GM10248 (cell line): Measurements from ENCODE around the gene AP3B1.
"Not testable (repeated sequence)": the region's sequence is repeated elsewhere in the genome, so short reads cannot be mapped to it uniquely, and the experiment has no call there.

ENCODE experiments used
- CTCF ChIA-PET: fragments of 300-600 bp; sonication (Branson Sonifier 250); formaldehyde crosslinking; extraction: SDS; loops from one replicate; lab custom pipeline; 2021; ENCODE audit warnings: antibody characterized with exemption; lab: Yijun Ruan, JAX
- POLR2A ChIA-PET: fragments of 350-650 bp; sonication (Branson Sonifier 250); formaldehyde crosslinking; extraction: SDS; loops from one replicate; lab custom pipeline; 2020; ENCODE audit warnings: antibody characterized with exemption; lab: Yijun Ruan, JAX
- DNase-seq: peaks from one replicate; pipeline ENCODE4 v3.0.0; 2012; ENCODE audit errors: extremely low spot score
- CTCF ChIP-seq: IDR thresholded peaks from 2 replicates; pipeline ENCODE4 v1.5.1; 2012; ENCODE audit warnings: mild to moderate bottlenecking, low read depth; ENCODE audit errors: extremely low read depth, missing control alignments, control extremely low read depth

The AP3B1 gene

GRCh38 chr5:78076351-78076750 is 218.1 kb downstream of the AP3B1 start:
- POLR2A ChIA-PET, result no interaction called here
- no peak for DNase-seq
- CTCF ChIA-PET, result interaction anchor here (1.0 to 2.4 kb wide), 5 partner anchors 10 to 52 kb away, joined by 3 to 11 read pairs (median 4); no protein-coding TSS in a partner anchor
- TF ChIP-seq CTCF, result no peak

DNA sequence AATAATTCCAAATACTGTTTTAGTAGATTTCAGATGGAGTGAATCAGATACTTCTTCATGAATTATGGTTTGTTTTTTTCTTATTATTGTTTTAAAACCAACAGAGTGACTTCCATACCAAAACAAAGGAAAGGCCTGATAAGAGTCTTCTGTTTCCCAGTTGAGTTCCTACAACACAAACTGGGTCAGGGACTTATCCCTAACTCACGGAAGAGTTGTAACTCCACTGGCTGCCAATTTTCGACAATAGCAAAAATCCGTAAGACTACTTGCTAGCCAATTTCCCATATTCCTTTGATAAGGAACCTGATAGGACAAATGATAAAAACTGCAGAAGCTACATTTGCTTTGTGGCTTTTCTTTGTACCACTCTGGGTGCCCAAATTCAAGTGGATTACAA is 219.2 kb downstream of the AP3B1 start:
- CTCF ChIA-PET, result interaction anchor here (1.1 to 2.4 kb wide), 2 partner anchors 11 to 14 kb away, joined by 3 to 11 read pairs; no protein-coding TSS in a partner anchor

GRCh38 chr5:78070691-78071090 is 223.8 kb downstream of the AP3B1 start:
- CTCF ChIA-PET, DNase-seq, POLR2A ChIA-PET: not testable (repeated sequence)

More for the DNA sequence above, 219.2 kb downstream of the AP3B1 start:
- no peak for TF ChIP-seq CTCF
- DNase-seq, result no peak
- POLR2A ChIA-PET, result no interaction called here

GRCh38 chr5:78067581-78067980 is 226.9 kb downstream of the AP3B1 start:
- DNase-seq, POLR2A ChIA-PET: not testable (repeated sequence)
- CTCF ChIA-PET, result interaction anchor here (2.3 kb wide), 1 partner anchor 20 kb away, joined by 6 read pairs; no protein-coding TSS in a partner anchor

DNA sequence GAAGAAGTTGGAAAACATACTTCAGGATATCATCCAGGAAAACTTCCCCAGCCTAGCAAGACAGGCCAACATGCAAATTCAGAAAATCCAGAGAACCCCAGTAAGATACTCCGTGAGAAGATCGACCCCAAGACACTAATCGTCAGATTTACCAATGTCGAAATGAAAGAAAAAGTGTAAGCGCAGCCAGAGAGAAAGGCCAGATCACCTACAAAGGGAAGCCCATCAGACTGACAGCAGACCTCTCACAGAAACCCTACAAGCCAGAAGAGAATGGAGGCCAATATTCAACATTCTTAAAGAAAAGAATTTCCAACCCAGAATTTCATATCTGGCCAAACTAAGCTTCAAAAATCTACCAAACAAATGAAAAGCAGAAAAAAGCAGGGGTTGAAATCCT is 227.8 kb downstream of the AP3B1 start:
- CTCF ChIA-PET, result interaction anchor here (1.2 to 2.3 kb wide), 3 partner anchors 10 to 21 kb away, joined by 3 to 6 read pairs (median 4); no protein-coding TSS in a partner anchor
- DNase-seq, POLR2A ChIA-PET: not testable (repeated sequence)

GRCh38 chr5:78065663-78066062 is 228.8 kb downstream of the AP3B1 start:
- DNase-seq, result no peak
- ChIA-PET POLR2A (no interaction called here), CTCF (interaction anchor here (0.6 to 2.9 kb wide), 5 partner anchors 11 to 249 kb away, joined by 3 to 11 read pairs (median 3); no protein-coding TSS in a partner anchor)

GRCh38 chr5:78064941-78065472 is 229.5 kb downstream of the AP3B1 start:
- POLR2A ChIA-PET, result no interaction called here
- CTCF ChIA-PET, result interaction anchor here (1.0 to 2.9 kb wide), 3 partner anchors 11 to 97 kb away, joined by 3 to 11 read pairs (median 6); no protein-coding TSS in a partner anchor
- no peak for TF ChIP-seq CTCF
- DNase-seq, result no peak

More at GRCh38 chr5:78065663-78066062, 228.8 kb downstream of the AP3B1 start:
- TF ChIP-seq CTCF, result peak; percentile 26

DNA sequence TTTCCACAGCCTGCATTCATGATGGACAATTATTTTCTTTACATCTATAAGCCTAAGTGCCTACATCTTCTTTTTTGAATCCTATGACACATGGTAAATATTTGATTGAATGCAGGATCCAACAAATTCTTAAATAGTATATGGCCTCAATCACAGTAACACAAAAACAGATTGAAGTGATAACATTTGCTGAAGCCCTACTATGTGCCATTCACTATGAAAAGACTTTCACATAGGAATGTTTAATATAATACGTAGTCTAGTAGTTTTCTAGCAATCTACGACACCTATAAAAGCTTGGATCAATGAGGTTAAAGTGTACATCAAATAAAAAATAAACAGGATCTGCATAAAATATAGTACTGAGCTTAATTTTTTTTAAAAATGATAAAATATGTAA is 231.0 kb downstream of the AP3B1 start:
- no peak for TF ChIP-seq CTCF
- ChIA-PET POLR2A (no interaction called here), CTCF (interaction anchor here (1.1 to 2.9 kb wide), 4 partner anchors 12 to 26 kb away, joined by 3 to 11 read pairs (median 4); no protein-coding TSS in a partner anchor)
- no peak for DNase-seq
